Panc1 (cell line): ENCODE results near the gene WSCD2. TPM values are rescaled to one million over a fixed set of nuclear protein-coding genes. Genes with fewer than 3 reads are reported as not detected.

Source experiments
- ATAC-seq: fragments of 200-7000 bp; cut with Tn5 transposase; 2 replicates; pipeline ENCODE4 v1.9.1; 2020; ENCODE audit warnings: mild to moderate bottlenecking, moderate library complexity
- BruUV-seq: library from RNA; stranded (reverse); fragments of 400-500 nt; replicated peaks from 2 replicates; lab custom pipeline; 2021; lab: Mats Ljungman, UMichigan
- CTCF ChIA-PET: fragments of 300-600 bp; sonication (Branson Sonifier 250); formaldehyde crosslinking; loops from one replicate; lab custom pipeline; 2022; ENCODE audit warnings: antibody characterized with exemption; lab: Charles Lee
- POLR2A ChIA-PET: fragments of 300-600 bp; sonication (Branson Sonifier 250); formaldehyde crosslinking; loops from one replicate; lab custom pipeline; 2022; ENCODE audit warnings: antibody characterized with exemption; lab: Charles Lee
- DNase-seq: peaks from one replicate; pipeline ENCODE4 v3.0.0-alpha.2; 2010; ENCODE audit warnings: low read depth, low spot score
- H3K27ac ChIP-seq: 2 replicates; pipeline ENCODE4 v1.5.1; 2011; ENCODE audit warnings: mild to moderate bottlenecking, low read length, inconsistent platforms
- H3K27me3 ChIP-seq: fragments of 200-500 bp; sonication (Bioruptor generic); 2 replicates; pipeline ENCODE4 v1.6.0; 2014; ENCODE audit warnings: low read length, inconsistent platforms; ENCODE audit not compliant: control insufficient read depth, insufficient read depth
- H3K36me3 ChIP-seq: fragments of 200-500 bp; sonication (Bioruptor generic); 2 replicates; pipeline ENCODE4 v1.5.1; 2014; ENCODE audit warnings: inconsistent platforms, mild to moderate bottlenecking, low read length, moderate library complexity; ENCODE audit not compliant: control insufficient read depth, insufficient read depth
- H3K4me1 ChIP-seq: 2 replicates; pipeline ENCODE4 v1.5.1; 2011; ENCODE audit warnings: inconsistent platforms, mild to moderate bottlenecking, low read length, moderate library complexity; ENCODE audit not compliant: control insufficient read depth, insufficient read depth
- H3K4me3 ChIP-seq, 2 experiments: 2 replicates each; pipeline ENCODE4 v1.5.1; 2011 to 2012; ENCODE audit warnings: low read depth in 2 of 2, low read length in 2 of 2, mild to moderate bottlenecking in 2 of 2, inconsistent platforms in 1 of 2, moderate library complexity in 1 of 2
- H3K9me3 ChIP-seq: fragments of 200-500 bp; sonication (Bioruptor generic); 2 replicates; pipeline ENCODE4 v1.5.1; 2014; ENCODE audit warnings: low read depth, mild to moderate bottlenecking, inconsistent platforms, low read length, moderate library complexity; ENCODE audit not compliant: control insufficient read depth, insufficient read depth
- POLR2AphosphoS5 ChIP-seq: IDR thresholded peaks from 2 replicates; pipeline ENCODE4 v1.6.1; 2012; ENCODE audit warnings: mild to moderate bottlenecking, low read depth, low read length, moderate library complexity
- SIN3A ChIP-seq: IDR thresholded peaks from 2 replicates; pipeline ENCODE4 v1.6.1; 2012; ENCODE audit warnings: low read depth, mild to moderate bottlenecking, low read length, moderate library complexity, borderline replicate concordance; ENCODE audit not compliant: insufficient read depth
- TCF7L2 ChIP-seq: IDR thresholded peaks from 2 replicates; pipeline ENCODE4 v1.6.1; 2011; ENCODE audit warnings: mild to moderate bottlenecking, low read depth, low read length, inconsistent platforms
- in situ Hi-C: cut with HindIII; loops from 2 replicates; pipeline ENCODE4 v1.10.0; 2016; ENCODE audit warnings: low sequenced_read_pairs, low pct_unique_long_range_greater_than_20kb
- intact Hi-C: fragments of 100-400 bp; cut with micrococcal nuclease; formaldehyde crosslinking; loops from one replicate; pipeline ENCODE4 v1.10.0; 2022; ENCODE audit not compliant: unreplicated experiment
- total RNA-seq: library from RNA; stranded (reverse); gene quantifications from one replicate; pipeline ENCODE4 v1.2.1, GENCODE V29; 2021; ENCODE audit not compliant: unreplicated experiment
- TF ChIP-seq, protein P1 (sequence below), 2 experiments: IDR thresholded peaks; 2 replicates each; pipeline ENCODE4 v1.6.1; 2011 to 2012; ENCODE audit warnings: low read depth in 2 of 2, control low read depth in 1 of 2, low read length in 1 of 2, mild to moderate bottlenecking in 1 of 2, moderate library complexity in 1 of 2; ENCODE audit not compliant: insufficient read depth in 1 of 2
- TF ChIP-seq, protein P2 (sequence below): fragments of 450-650 bp; IDR thresholded peaks from 2 replicates; pipeline ENCODE4 v1.5.1; 2017; ENCODE audit warnings: mild to moderate bottlenecking

WSCD2 gene
- total RNA-seq, 1 experiment from 2014 or later, result 0.64 TPM

GRCh38 chr12:108267450-108267849 lies 138.4 kb downstream of the WSCD2 start:
- H3K9me3 ChIP-seq, result no peaks in the 10 kb centered on the region
- ChIA-PET POLR2A (interaction anchor here (0.7 kb wide), 1 partner anchor 214 kb away, joined by 4 read pairs; no protein-coding TSS in a partner anchor), CTCF (no interaction called here)
- TF ChIP-seq, protein P1, sequence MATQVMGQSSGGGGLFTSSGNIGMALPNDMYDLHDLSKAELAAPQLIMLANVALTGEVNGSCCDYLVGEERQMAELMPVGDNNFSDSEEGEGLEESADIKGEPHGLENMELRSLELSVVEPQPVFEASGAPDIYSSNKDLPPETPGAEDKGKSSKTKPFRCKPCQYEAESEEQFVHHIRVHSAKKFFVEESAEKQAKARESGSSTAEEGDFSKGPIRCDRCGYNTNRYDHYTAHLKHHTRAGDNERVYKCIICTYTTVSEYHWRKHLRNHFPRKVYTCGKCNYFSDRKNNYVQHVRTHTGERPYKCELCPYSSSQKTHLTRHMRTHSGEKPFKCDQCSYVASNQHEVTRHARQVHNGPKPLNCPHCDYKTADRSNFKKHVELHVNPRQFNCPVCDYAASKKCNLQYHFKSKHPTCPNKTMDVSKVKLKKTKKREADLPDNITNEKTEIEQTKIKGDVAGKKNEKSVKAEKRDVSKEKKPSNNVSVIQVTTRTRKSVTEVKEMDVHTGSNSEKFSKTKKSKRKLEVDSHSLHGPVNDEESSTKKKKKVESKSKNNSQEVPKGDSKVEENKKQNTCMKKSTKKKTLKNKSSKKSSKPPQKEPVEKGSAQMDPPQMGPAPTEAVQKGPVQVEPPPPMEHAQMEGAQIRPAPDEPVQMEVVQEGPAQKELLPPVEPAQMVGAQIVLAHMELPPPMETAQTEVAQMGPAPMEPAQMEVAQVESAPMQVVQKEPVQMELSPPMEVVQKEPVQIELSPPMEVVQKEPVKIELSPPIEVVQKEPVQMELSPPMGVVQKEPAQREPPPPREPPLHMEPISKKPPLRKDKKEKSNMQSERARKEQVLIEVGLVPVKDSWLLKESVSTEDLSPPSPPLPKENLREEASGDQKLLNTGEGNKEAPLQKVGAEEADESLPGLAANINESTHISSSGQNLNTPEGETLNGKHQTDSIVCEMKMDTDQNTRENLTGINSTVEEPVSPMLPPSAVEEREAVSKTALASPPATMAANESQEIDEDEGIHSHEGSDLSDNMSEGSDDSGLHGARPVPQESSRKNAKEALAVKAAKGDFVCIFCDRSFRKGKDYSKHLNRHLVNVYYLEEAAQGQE (IDR thresholded peaks at IDR 0.05; ENCODE audit: insufficient read depth in 1 of 2, low read depth in 2 of 2, low read length in 1 of 2), result peak in 1 of 2 experiments; percentile 18; a peak in 1 of 4 replicates
- TF ChIP-seq SIN3A, result no peak
- no peak overlapping the region for H3K4me3 ChIP-seq
- intact Hi-C loops, result no loop called here
- ATAC-seq, result no peak
- H3K36me3 ChIP-seq, result no peaks in the 10 kb centered on the region
- peaks cover 15% of the 10 kb centered on the region for H3K27me3 ChIP-seq
- no peaks in the 10 kb centered on the region for H3K4me1 ChIP-seq
- BruUV-seq, result no TSS peak
- in situ Hi-C loops, result no loop called here
- no peak for DNase-seq
- H3K27ac ChIP-seq, result no peak overlapping the region

GRCh38 chr12:108268397-108268796 lies 139.3 kb downstream of the WSCD2 start:
- ChIA-PET POLR2A (no interaction called here), CTCF (no interaction called here)
- no TSS peak for BruUV-seq
- Histone ChIP-seq H3K4me1 (no peaks in the 10 kb centered on the region), H3K9me3 (no peaks in the 10 kb centered on the region), H3K27me3 (peaks cover 14% of the 10 kb centered on the region), H3K4me3 (no peak overlapping the region), H3K36me3 (no peaks in the 10 kb centered on the region), H3K27ac (no peak overlapping the region)
- no peak for DNase-seq
- in situ Hi-C loops, result no loop called here
- intact Hi-C loops, result no loop called here
- TF ChIP-seq TCF7L2, result no peak
- TF ChIP-seq, protein P1 (IDR thresholded peaks at IDR 0.05; ENCODE audit: insufficient read depth in 1 of 2, low read depth in 2 of 2, low read length in 1 of 2), result no peak
- no peak for TF ChIP-seq POLR2AphosphoS5
- TF ChIP-seq SIN3A, result no peak
- TF ChIP-seq, protein P2, sequence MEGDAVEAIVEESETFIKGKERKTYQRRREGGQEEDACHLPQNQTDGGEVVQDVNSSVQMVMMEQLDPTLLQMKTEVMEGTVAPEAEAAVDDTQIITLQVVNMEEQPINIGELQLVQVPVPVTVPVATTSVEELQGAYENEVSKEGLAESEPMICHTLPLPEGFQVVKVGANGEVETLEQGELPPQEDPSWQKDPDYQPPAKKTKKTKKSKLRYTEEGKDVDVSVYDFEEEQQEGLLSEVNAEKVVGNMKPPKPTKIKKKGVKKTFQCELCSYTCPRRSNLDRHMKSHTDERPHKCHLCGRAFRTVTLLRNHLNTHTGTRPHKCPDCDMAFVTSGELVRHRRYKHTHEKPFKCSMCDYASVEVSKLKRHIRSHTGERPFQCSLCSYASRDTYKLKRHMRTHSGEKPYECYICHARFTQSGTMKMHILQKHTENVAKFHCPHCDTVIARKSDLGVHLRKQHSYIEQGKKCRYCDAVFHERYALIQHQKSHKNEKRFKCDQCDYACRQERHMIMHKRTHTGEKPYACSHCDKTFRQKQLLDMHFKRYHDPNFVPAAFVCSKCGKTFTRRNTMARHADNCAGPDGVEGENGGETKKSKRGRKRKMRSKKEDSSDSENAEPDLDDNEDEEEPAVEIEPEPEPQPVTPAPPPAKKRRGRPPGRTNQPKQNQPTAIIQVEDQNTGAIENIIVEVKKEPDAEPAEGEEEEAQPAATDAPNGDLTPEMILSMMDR, result no peak
- ATAC-seq, result no peak
